Epithelial cell of esophagus (primary cell): ENCODE results near the gene ARNT2.

Experiments used
- DNase-seq: peaks from one replicate; pipeline ENCODE4 v3.0.0; 2010; ENCODE audit warnings: low read depth
- H3K4me3 ChIP-seq: 2 replicates; pipeline ENCODE4 v1.5.1; 2011; ENCODE audit warnings: mild to moderate bottlenecking, low read length, control low read depth
- CTCF ChIP-seq: IDR thresholded peaks from 2 replicates; pipeline ENCODE4 v1.5.1; 2011; ENCODE audit warnings: low read depth, mild to moderate bottlenecking, low read length, control low read depth, inconsistent platforms; ENCODE audit not compliant: insufficient read depth; ENCODE audit errors: missing control alignments

Gene ARNT2

DNA sequence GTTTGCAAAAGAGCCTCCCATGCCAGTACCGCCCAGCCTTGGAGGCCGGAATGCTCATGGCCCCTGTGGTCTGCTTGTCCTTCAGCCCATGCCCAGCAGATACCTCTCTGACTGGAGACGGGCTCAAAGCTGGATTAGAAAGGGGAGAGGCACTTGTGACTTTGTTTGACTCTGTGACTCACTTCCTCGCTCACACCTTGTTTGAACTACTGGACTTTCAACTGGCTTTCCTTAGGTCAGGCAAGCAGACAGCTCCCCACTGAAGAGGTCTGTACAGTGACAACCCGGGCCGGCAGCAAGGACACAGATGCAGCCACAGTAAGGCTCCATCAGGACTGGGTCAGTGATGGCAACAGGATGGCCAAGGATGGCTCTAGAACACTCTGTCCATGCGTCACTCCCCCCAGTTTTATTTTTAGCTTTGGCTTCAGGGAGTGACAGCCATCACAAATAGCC is 192.4 kb downstream of the ARNT2 start:
- TF ChIP-seq CTCF = no peak

DNA sequence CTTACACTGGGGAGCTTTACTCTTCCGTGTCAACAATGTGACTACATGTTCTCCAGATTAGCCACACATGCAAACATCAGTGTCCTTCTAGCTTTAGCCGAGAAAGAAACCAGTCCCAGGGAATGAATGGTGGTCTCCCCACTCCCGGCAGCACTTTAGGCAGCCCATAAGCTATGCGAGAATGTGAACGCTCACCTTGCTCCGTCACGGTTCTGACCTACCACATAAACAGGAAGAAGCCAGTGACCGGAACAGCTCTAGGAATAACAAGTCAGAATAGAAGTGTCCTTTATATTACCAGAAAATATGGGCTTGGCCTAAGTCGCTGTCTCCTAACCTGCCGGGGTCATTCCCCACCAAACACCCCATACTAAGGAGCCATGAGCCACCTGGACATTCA is 192.9 kb downstream of the ARNT2 start:
- H3K4me3 ChIP-seq = no peak overlapping the region
- no peak for TF ChIP-seq CTCF
- no peak for DNase-seq

More for the DNA sequence above, 192.4 kb downstream of the ARNT2 start:
- no peak overlapping the region for H3K4me3 ChIP-seq
- DNase-seq = peak; percentile 61

DNA sequence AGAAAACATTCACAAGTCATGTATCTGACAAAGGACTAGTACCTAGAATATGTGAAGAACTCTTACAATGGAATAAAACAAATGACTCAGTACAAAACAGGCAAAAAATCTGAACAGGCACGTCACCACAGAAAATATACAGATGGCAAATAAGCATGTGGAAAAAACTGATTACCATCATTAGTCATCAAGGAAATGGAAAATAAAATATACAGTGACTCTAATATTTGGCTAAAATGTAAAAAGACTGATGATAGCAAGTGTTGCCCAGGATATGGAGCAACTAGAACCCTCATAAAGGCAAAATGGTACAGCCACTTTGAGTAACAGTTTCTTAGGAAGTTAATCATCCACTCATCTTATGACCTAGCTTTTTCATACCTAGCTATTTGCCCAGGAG is 195.2 kb downstream of the ARNT2 start:
- TF ChIP-seq CTCF = no peak
- H3K4me3 ChIP-seq = no peak overlapping the region
- DNase-seq = peak; percentile 83

DNA sequence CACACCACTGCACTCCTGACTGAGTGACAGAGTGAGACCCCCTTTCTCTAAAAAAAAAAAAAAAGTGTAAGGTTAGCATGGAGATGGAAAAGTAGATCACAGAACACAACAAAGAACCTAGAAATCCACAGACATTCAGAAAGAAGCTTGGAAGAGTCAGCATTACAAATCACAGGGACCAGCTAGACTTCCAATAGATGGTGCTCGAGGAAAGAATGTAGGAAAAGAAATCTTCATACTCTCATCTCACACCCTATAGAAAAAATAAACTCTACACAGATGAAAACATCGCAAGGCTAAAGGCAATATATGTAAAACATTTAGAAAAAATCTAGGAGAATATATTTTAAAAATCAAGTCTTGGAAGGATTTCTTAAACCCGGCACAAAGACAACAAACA is 196.4 kb downstream of the ARNT2 start:
- no peak overlapping the region for H3K4me3 ChIP-seq
- DNase-seq = no peak
- no peak for TF ChIP-seq CTCF

GRCh38 chr15:80601256-80601655 is 197.1 kb downstream of the ARNT2 start:
- H3K4me3 ChIP-seq = no peak overlapping the region
- TF ChIP-seq CTCF = no peak
- DNase-seq = no peak

DNA sequence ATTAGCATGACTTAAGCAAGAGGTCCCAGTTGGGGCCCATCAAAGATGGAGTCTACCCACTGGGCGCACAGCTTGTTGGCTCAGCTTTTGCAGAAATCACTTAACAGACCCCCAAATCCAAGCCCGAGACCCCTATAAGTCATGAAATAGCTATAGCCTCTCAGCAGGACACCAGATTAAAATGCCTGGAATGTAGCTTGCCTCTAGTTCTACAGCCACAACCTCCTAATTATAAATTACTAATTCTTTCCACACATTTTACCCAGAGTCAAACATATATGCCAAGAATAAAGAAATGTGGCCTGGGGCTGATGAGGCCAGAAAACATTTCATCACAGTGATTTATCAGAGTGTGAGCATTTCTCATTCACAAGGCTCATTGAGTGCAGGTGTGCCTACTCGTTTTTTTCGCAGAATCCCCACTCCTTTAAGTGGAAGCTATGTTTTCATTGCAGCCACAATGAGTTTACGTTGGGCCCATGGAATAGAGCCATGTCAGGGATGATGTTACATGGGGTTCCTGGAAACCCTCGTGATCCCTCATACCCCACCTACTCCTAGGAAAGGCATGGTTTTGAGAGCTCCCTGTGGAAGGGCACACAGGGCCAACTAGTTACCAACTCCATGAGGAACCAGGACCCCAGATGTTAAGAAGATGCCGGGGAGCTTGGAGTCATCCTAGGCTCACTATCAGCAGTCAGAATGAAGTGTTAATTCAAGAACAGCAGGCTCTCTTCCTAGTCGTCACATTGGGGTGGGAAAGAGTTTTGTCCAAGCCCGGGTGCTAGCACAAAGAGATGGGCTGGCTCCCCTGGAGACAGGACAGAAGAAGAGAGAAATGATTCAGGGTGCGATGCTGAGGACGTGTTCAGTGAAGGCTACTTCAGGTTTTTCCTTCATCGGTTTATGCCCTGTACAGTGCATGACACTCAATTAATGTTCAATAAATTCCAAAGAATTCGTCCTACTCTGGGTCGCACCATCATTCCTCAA is 200.7 kb downstream of the ARNT2 start:
- peak; percentile 73 for DNase-seq
- TF ChIP-seq CTCF = no peak
- no peak overlapping the region for H3K4me3 ChIP-seq
